Neutrophil (primary cell): ENCODE data around the gene LAMA5.

Experiments
- H3K27ac ChIP-seq: fragments of 200-600 bp; sonication (generic); 2 replicates; pipeline ENCODE4 v1.5.1; 2016; ENCODE audit warnings: mild to moderate bottlenecking, moderate library complexity
- H3K27me3 ChIP-seq: fragments of 200-600 bp; sonication (generic); 2 replicates; pipeline ENCODE4 v1.6.0; 2016; ENCODE audit warnings: mild to moderate bottlenecking
- H3K36me3 ChIP-seq: fragments of 200-600 bp; sonication (generic); 2 replicates; pipeline ENCODE4 v1.5.1; 2017
- H3K4me1 ChIP-seq, 2 experiments: fragments of 200-600 bp in 1 of 2; sonication (generic) in 1 of 2; 1 replicate in 1 of 2; 2 replicates in 1 of 2; pipeline versions ENCODE4 v1.5.1 to v1.6.1; 2013 to 2016; ENCODE audit warnings: low read depth in 1 of 2, low read length in 1 of 2, mild to moderate bottlenecking in 1 of 2, moderate library complexity in 1 of 2; ENCODE audit not compliant: control insufficient read depth in 1 of 2, insufficient read depth in 1 of 2
- H3K4me3 ChIP-seq, 2 experiments: fragments of 200-600 bp in 1 of 2; sonication (generic) in 1 of 2; 1 replicate in 1 of 2; 2 replicates in 1 of 2; pipeline ENCODE4 v1.5.1; 2013 to 2016; ENCODE audit warnings: low read depth in 1 of 2, low read length in 1 of 2, mild to moderate bottlenecking in 1 of 2, moderate library complexity in 1 of 2
- H3K9me3 ChIP-seq: fragments of 200-600 bp; sonication (generic); 2 replicates; pipeline ENCODE4 v1.5.1; 2016
- CTCF ChIP-seq: fragments of 200-600 bp; sonication (generic); IDR thresholded peaks from 2 replicates; pipeline ENCODE4 v1.5.1; 2016; ENCODE audit warnings: antibody characterized with exemption

Gene LAMA5

DNA sequence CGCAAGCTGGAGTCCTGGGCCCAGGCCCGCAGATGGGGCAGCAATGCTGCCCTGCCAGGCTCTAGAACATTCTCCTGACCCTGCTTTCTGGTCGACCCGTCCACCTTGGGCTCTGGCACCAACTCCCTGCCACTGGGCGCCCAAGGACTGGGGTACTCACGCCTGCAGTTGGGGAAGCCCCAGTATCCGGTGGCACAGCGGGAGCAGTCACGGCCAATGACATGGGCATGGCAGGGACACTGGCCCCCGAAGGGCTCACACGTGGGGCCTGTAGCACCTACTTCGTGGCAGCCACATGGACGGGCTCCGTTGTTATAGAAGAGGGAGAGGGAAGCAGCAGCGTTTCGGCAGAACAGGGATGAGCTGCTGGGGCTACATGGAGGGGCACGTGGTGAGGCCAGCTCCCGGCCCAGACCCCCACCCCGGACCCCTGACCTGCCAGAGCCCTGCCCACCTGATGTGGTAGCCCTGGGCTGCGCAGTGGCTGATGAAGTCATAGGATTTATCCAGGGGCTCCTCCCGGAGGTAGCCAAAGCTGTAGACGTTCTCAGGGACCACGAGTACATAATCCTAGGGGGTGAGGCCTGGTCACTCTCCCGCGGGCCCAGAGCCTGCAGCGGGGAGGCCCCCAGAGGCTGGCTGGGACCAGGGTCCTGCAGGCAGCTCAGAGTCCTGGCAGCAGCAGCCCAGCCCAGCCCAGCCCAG, 38.3 kb downstream of the LAMA5 start:
- Histone ChIP-seq H3K9me3 (no peaks in the 10 kb centered on the region), H3K4me3 (no peak overlapping the region), H3K36me3 (no peaks in the 10 kb centered on the region), H3K4me1 (no peaks in the 10 kb centered on the region), H3K27me3 (no peaks in the 10 kb centered on the region), H3K27ac (no peak overlapping the region)
- TF ChIP-seq CTCF: no peak

GRCh38 chr20:62327726-62328495, 39.2 kb downstream of the LAMA5 start:
- H3K27me3 ChIP-seq: no peaks in the 10 kb centered on the region
- no peaks in the 10 kb centered on the region for H3K36me3 ChIP-seq
- TF ChIP-seq CTCF: no peak
- no peak overlapping the region for H3K4me3 ChIP-seq
- H3K27ac ChIP-seq: no peak overlapping the region
- no peaks in the 10 kb centered on the region for H3K9me3 ChIP-seq
- no peaks in the 10 kb centered on the region for H3K4me1 ChIP-seq

DNA sequence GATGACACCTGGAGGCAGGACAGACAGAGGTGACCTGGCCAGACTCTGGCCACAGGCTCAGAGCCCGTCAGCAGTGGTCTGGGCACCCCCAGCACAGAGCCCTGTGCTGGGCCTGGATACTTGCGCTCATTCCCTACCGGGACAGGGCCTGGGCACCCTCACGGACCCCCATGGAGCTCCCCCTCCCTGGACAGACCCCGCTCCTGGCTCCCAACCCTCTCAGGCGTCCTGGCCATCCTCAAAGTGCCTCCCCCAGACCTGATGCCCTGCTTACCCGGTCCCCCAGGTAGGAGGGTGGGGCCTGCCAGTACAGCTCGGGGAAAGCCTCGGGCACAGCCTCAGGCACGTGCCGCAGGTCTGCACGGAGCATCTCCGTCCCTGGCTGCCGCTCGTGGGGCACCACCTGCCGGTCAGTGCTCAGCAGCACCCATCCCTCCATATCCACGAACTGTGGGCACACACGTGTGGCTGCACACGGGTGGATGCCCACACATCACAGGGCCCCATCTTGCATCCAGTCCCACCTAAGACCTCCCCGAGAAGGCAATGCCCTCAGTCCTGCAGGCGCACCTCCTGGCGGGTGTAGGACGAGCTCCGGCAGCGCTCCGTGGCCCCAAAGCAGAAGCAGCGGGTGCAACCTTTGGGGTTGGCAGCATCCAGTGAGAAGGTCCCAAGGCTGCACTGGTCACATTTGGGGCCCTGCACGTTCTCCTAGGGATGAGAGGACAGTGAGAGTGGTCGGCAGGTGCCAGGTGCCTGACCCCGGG, 40.0 kb downstream of the LAMA5 start:
- Histone ChIP-seq H3K4me3 (no peak overlapping the region), H3K4me1 (no peaks in the 10 kb centered on the region), H3K36me3 (no peaks in the 10 kb centered on the region), H3K27ac (no peak overlapping the region), H3K9me3 (no peaks in the 10 kb centered on the region), H3K27me3 (no peaks in the 10 kb centered on the region)
- no peak for TF ChIP-seq CTCF

DNA sequence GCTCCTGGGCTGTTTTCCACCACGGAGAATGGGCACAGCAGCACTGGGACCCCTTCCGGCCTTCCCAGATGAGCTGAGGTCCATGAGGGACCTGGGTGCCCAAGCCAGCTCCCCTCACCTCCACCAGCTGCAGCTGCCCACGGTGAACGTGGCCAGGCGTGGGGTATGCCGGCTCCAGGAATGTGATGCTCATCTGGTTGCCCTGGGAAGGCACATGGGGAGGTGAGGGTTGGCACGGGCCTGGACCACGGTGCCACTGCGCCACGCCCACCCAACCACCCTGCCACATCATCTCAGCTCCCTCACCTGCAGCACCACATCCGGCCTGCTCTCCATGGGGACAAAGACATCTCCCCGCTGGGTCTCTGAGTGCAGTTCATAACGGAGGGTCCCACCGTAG, 40.6 kb downstream of the LAMA5 start:
- Histone ChIP-seq H3K4me3 (no peak overlapping the region), H3K27me3 (no peaks in the 10 kb centered on the region), H3K4me1 (no peaks in the 10 kb centered on the region), H3K27ac (no peak overlapping the region), H3K36me3 (no peaks in the 10 kb centered on the region), H3K9me3 (no peaks in the 10 kb centered on the region)
- no peak for TF ChIP-seq CTCF

DNA sequence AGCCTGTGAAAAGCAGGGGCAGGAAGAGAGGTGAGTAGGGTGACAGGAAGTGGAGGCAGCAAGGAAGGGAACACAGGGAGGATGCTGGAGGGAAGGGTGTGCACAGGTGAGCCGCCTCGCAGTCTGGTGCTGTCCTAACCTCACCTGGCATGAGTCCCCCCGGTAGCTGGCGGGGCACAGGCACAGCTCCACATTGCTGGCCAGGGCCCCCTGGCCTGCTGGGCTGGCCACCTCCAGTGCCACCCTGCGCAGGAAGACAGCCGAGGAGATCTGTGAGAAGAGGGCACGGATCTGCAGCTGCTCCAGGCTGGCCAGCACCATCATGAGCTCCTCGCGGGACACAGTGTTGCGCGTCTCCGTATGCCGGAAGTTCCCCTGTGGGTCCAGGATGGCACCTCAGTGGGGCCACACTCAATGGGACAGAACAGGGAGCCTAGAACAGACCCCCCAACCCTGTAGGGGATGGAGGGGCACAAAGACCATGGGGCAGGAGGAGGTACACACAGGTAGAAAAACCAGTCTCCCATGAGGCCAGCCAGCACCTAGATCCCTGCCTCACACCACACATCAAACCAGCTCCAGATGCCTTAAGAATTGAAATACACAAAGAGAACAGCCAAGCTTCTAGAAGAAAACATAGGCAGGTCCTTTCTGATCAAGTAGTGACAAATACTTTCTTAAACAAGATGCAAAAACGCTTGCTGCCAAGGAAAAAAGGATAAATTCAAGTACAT, 41.8 kb downstream of the LAMA5 start:
- H3K4me3 ChIP-seq: no peak overlapping the region
- no peaks in the 10 kb centered on the region for H3K9me3 ChIP-seq
- TF ChIP-seq CTCF: no peak
- H3K27ac ChIP-seq: no peak overlapping the region
- H3K4me1 ChIP-seq: no peaks in the 10 kb centered on the region
- H3K27me3 ChIP-seq: no peaks in the 10 kb centered on the region
- H3K36me3 ChIP-seq: no peaks in the 10 kb centered on the region
